ENCODE measurements around the gene PHACTR3. TPM values are rescaled to one million over a fixed set of nuclear protein-coding genes. Genes with fewer than 3 reads are reported as not detected.

Gene PHACTR3
- total and polyA plus RNA-seq, 2 of the 8 experiments (the other 6 are each of a cell fraction or from before 2014, with no cell fraction given) = 0.05 to 0.13 TPM

DNA sequence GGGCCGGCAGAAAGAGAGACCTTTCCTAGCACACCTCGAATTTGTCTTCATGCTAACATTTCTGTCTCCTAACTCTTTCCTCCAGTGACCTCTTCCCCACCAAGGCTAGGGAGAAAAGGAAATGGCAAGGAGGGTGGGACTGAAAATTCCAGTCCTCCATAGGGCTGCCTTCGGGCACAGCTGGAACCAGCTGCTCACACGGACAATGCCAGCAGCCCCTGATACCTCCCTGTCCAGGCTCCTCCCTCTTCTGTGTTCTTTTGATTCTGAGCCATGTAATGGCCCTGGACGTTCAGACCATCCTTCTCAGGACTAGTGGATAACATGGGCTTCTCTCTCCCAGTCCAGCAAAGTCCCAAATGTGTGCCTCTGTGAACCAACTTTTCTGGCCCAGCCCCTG lies 29.1 kb upstream of the PHACTR3 start (continued):
- TF ChIP-seq CREB1 (IDR thresholded peaks at IDR 0.05) (no peak), EP300 (IDR thresholded peaks at IDR 0.05; ENCODE audit: borderline replicate concordance in 1 of 2, low read depth in 2 of 2, low read length in 2 of 2) (no peak)
